ENCODE measurements around the gene PARD3.

The PARD3 gene

DNA sequence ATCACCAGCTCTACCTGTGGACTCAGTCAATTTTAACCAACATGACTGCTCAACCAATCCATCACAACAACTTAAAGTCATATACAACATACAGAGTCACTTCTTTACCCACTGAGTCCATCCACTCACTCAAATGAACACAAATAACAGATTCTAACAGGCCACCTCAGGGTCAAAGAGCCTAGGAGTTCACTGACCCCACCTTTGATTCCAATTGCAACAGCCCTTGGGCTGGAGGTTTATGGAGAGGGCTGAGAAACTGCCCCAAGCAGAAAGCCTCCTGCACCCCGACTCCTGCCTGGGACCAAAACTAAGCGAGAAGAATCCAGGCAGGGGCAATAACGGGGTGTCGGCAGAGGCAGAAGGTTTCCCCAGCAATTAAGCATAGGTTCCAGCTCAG lies 263.8 kb downstream of the PARD3 start:
- DNase-seq (ENCODE audit: insufficient read length, low spot score) = no peak
- no peak for FAIRE-seq

DNA sequence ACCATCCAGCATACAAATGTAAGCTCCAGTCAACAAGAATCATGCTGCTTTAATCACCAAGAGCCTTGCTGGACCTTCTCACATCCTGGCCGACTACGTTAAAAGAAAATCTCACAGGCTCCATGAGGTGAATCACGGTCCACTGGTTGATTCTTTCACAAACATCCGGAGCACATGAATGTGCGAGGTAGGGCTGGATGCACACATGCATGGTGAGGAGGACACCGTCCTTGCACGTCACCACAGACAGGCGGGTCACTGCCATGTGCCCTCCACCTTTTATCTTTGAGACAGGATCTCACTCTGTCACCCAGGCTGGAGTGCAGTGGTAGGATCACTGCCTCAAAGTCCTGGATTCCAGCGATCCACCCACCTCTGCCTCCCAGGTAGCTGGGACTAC lies 265.1 kb downstream of the PARD3 start:
- DNase-seq (ENCODE audit: insufficient read length, low spot score) (no peak), FAIRE-seq (no peak)

DNA sequence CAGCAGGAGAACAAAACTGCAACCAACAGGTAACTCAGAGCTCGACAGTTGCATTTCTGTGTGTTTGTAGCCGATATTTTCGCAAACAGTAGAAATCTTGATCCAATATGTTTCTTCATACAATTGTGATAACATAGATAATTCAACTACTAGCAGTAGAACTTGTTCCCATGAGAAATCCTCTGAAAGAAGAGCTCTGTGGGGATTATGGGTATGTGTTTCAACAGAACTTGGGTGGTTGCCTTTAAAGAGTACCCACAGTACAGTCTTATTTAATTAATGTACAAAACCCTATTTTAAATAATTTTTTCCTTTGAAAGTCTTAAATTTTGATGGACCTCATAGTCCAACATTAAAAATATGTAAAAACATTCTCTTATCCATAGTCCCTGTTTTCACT lies 266.1 kb downstream of the PARD3 start:
- DNase-seq (ENCODE audit: insufficient read length, low spot score) = no peak
- no peak for FAIRE-seq

DNA sequence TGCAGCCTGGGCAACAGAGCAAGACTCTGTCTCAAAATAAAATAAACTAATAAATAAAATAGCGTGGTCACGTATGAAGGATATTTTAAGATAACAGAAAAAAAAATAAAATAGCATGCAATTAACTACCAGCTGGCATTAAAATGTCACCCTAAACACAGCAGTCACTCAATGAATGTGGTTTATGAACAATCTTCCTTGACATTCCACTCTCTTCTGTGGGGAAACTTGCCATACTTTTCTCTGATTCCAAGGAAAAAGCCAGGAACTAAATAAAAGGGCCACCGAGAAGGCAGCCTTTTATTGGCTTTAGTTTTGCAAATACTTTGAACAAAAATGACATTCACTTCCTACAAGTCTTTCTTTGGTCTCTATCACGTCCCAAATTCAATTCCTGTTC lies 266.6 kb downstream of the PARD3 start:
- DNase-seq (ENCODE audit: insufficient read length, low spot score) (no peak), FAIRE-seq (no peak)

DNA sequence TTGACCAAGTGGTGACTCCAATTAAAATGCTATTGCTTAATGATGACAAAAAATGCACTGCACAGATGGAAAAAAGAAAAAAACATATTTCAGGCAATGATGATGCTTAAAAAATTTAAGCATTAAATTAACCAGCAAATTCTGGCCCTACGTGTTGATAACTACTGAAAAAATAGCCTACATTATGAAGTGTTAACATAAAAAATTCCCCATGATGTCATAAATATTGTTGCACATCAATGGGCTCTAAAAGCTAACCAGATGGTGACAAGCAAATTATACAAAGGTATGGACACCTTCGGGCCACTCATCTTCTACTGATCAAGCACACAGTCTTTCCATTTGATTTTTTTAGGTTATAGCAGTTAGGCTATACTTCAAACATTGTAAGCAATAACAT lies 267.4 kb downstream of the PARD3 start:
- FAIRE-seq = peak; percentile 33
- DNase-seq (ENCODE audit: insufficient read length, low spot score) = no peak

DNA sequence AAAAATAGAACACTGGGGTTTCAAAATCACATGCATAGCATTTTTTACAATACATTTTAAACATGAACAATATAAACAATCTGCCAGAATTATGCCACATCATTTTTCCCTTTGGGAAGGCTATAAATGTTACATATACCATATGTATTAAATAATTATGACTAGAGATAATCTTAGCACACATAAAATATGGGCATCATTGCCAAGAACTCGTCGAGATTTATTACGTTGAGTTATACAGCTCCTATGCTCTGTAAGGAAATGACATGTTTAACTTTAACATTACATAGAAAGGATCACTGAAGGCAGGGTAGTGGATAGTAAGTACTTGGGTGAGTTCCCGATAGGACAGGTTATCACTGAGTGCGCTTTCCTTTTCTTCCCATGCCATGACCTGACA lies 267.8 kb downstream of the PARD3 start:
- no peak for FAIRE-seq

DNA sequence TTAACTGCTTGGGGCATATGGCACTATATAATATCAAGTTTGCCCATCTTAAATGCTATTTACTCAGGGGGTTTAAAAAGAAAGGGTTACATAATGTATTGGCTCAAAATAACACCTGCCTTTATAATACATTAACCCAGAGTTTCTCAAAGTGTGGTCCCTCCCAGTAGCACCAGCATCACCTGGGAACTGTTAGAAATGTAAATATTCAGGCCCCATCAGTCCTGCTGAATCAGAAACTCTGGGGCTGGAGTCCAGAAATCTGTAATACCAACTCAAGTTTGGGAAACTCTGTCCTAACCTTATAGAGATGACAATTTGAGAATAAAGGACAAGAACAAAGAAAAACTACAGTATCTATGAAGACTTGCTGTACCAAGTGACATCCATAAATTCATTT lies 270.7 kb downstream of the PARD3 start:
- peak; percentile 42 for FAIRE-seq
- DNase-seq (ENCODE audit: insufficient read length, low spot score) = no peak

More for the DNA sequence above, 267.8 kb downstream of the PARD3 start:
- DNase-seq (ENCODE audit: insufficient read length, low spot score) = no peak

DNA sequence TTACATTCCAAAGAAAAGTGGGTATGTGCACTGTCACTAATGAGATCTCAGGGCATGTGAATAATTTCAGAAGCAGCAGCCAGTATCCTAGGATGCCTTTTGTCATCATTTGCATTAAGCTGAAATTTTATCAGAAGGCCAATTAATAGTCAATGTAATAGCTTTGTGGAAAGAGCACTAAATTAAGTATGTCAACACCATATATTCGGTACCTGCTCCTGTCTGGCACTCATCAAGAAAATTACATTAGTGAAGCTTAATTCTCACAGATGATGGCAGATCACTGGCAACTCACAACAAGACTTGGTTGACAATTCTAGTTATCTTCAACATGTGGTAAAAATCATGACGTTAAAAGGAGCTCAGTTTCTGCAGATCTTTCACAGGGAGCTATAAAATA lies 271.4 kb downstream of the PARD3 start:
- DNase-seq (ENCODE audit: insufficient read length, low spot score) = no peak
- FAIRE-seq = no peak

DNA sequence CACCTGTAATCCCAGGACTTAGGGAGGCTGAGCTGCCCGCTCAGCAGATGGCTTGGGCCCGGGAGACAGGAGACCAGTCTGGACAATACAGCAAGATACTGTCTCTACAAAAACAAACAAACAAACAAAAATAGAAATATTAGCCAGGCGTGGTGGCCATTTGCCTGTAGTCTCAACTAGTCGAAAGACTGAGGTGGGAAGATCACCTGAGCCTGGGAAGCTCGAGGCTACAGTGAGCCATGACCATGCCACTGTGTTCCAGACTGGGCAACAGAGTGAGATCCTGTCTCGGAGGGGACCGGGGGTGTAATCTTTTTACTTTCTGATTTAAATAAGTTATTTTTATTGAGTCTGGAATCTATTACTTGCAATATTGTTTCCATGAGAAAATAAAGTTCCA lies 274.6 kb downstream of the PARD3 start:
- FAIRE-seq (no peak), DNase-seq (ENCODE audit: insufficient read length, low spot score) (no peak)

DNA sequence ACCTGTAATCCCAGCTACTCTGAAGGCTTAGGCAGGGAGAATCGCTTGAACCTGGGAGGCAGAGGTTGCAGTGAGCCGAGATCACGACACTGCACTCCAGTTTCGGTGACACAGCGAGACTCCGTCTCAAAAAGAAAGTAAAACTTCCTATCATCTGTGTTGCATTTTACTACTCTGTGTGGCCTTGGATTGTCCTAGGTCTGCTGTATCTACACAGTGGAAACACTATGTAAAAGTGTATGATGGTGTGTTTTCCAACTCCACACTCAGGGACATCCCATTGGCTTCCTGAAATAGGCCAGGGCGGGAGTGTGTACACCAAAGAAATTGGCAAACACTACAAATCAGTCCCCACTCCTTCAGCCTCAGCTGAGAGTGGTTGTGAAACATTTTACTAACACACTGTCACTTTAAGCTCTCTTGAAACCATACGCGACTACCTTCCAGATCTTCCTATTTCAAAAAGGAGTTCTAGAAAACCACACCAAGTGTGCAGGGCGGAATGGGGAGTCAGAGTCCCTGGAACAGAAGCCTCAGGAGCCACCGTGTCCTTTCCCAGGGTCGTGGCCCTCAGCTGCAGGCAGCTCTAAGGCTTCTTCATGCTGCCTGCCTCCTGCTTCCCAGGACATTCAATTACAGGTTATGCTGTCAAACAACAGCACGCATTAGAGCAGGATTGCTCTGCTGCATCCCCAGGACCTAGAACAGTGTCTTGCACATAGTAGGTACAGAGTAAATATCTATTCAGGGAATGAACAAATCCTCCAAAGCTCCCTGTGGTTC lies 275.4 kb downstream of the PARD3 start:
- FAIRE-seq (peak; percentile 54), DNase-seq (ENCODE audit: insufficient read length, low spot score) (no peak)

DNA sequence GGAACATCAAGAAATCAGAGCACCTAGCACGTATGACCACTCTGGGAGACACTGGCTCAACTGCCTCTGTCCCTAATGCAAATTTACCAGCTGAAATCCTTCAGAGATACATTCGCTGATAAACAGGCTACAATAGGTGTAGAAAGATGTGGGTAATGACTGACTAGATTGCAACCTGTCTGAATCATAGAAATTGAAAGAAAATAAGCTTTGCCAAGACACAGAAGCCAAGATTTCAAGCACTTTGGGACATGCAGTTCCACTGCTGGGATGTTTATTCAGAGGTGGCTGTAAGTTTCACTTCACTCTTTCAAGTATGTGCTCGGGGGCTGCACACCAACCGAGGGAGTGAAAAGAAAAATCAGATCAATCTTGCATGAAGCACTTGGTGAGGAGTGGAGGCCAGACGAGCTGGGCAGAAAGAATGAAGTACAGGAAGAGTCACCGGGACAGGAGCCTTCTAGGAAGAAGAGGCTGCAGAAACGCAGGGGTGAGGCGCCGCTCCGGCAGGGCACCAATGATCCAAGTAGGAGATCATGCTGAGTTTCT lies 276.7 kb downstream of the PARD3 start:
- DNase-seq (ENCODE audit: insufficient read length, low spot score) = peak; percentile 3
- peak; percentile 92 for FAIRE-seq

DNA sequence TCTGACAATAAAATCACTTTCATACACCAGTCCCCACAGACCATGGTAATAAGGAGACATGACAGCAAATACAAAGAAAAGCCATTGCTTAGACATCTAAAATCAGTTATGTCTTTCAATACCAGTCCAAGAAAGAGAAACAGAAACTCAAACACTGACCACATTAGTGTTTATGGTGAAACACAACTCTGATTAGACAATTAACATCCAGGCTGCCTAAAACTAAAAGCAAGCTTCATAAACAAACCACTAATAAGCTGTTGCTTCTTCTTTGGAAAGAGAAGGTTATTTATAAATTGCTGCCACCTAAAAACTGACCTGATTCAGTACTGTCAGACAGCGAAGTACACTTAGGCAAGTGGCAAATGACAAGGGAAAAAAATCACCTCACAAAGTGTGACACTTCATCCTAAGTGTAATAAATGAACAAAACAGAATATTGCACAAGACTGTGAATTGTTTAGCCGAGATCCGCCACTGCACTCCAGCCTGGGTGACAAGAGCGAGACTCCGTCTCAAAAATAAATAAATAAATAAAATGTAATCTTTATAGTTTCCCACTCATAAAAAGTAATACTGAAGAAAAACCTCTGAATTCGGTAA lies 277.4 kb downstream of the PARD3 start:
- peak; percentile 93 for FAIRE-seq
- DNase-seq (ENCODE audit: insufficient read length, low spot score) = peak; percentile 20

DNA sequence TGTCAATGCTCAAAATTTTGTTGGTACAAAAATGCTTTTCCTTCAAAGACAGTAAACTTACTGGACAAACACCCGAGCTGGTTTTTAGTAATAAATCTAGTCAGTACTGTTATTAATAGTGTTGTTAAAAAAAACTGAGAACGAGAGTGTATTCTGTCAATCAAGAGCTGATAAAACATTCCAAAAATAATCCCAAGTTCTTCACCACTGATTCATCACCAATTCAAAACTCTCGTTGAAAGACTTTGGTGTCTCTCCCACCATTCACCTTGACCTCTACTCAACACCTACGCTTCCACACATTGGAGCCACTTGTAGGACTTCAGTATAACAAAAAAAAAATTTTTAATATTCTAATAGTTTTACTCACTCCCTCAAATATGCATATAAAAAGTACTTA lies 279.2 kb downstream of the PARD3 start:
- FAIRE-seq (no peak), DNase-seq (ENCODE audit: insufficient read length, low spot score) (no peak)

DNA sequence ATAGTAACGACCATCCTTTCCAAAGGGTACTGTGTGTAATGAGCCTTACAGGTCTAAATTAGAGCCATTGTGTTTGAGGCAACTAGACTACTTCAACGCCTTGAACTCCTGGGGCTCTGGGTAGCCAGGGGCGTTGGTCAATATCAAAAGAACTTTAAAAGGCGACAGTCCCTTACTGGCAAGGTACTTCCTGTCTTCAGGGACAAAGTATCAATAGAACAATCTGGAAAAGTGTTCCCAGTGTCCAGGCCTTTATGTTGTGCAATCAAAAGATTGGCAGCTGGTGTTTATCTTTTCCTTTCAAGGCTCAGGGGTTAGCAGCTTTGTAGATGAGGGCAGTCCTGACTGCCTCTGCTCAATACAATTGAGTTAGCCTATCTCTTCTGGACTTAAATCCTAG lies 284.3 kb downstream of the PARD3 start:
- FAIRE-seq = no peak
- no peak for DNase-seq (ENCODE audit: insufficient read length, low spot score)

DNA sequence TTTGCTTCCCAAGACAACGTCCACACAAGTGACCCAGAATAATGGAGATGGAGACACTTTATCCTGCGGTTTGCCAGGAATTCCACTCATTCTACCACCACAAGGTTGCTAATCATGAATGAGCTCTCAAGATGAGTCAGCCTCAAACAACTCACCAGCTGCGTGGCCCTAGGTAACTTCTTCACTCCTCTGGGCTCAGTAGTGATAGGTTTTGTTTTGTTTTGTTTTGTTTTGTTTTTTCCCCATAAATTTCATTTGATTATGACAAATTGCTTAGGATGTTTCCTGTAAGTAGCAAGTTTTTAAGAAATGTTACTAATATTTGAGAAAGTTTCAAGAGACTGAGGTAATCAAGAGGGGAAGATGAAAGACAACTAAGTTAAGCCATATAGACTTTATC lies 286.8 kb downstream of the PARD3 start:
- peak; percentile 86 for FAIRE-seq
- DNase-seq (ENCODE audit: insufficient read length, low spot score) = no peak

DNA sequence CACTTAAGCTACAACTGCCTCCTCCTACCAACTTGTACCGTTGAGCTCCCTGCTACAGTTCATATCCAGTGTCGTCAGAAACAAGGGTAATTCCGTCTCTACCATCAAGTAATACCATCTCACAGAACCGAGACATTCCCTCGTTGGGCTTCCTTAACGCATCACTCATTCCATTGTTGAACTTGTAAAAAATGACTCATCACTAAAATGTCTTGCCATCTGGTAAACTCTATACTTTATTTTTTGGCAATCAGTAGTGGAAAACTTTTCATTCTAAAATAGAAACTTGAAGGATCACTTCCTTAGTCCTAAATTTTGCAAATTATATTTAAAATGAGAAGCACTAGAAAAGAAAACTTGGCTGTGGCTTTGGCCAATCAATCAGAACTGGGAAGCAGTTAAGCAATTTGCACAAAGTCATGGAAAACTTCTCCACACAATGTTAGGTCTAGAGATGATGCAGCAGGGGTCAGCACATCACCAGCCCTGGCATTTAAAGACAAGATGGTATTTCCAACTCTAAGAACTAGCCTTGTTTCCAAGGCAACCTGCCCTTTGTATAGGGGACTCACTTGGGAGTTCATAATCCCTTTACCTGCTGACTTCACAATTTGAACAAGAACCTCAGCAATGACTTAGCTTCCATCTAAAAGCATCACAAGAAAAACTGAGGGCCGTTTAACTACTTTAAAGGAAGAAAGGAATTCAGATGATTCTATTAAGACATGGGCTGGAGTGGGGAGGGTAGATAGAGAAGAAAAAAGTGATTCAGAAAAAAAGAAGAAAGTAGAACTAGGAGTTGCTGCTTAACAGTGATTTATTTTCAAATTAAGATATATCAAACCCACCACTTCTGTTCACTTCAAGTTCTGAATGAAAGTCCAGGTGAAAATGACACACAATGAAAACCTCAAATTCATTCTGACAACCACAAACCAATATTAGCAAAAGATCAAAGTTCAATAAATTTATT lies 288.1 kb downstream of the PARD3 start:
- FAIRE-seq (peak; percentile 67), DNase-seq (ENCODE audit: insufficient read length, low spot score) (no peak)

DNA sequence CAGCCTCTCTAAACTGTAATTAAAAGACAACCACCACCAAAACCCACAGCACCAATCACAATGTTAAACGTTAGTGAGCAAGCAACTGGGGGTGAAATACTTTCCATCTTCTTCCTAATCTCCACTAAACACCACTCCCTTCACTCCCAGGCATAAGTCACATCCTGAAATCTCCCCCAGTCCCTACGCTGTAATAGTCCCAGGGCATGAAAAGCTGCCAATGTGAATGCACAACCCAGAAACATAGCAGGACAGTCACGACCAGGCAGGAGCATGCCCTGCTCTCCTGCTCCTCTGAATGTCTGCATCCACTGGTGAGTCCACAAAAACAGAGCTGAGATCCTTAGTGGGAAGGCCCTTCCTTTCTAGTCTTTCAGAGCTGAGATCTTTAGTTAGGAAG lies 288.9 kb downstream of the PARD3 start:
- no peak for DNase-seq (ENCODE audit: insufficient read length, low spot score)
- FAIRE-seq = no peak

DNA sequence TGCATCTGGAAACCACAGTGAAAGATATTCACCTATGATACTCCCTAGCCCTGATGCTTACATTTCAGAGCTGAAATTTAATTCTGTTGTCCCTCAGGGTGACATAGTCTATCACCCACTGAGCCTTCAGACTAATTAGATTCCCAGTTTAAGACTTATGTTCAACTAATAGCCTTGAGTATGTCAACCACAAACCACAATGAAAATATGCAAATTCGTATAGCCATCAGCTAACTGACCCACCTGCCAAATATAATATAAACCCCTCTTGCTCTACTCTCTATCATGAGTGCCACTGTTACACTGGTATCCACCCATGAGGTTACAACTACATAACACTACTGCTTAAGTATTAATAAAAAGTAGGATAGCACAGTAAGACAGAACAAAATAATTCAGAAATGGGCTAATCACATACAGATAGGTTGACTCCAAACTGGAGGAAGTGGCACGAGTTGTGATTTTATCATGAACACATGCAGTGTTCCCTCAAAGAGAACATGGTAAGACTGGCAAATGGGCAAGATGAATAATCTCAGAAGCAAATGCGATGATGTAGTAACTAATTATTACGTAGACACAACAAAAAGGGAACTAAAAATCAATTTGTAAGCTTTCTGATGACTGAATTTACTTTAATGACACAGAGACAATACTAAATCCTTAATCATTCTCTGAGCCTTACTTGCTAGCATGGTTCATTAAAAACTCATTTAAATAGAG lies 290.6 kb downstream of the PARD3 start:
- FAIRE-seq = peak; percentile 28
- no peak for DNase-seq (ENCODE audit: insufficient read length, low spot score)

DNA sequence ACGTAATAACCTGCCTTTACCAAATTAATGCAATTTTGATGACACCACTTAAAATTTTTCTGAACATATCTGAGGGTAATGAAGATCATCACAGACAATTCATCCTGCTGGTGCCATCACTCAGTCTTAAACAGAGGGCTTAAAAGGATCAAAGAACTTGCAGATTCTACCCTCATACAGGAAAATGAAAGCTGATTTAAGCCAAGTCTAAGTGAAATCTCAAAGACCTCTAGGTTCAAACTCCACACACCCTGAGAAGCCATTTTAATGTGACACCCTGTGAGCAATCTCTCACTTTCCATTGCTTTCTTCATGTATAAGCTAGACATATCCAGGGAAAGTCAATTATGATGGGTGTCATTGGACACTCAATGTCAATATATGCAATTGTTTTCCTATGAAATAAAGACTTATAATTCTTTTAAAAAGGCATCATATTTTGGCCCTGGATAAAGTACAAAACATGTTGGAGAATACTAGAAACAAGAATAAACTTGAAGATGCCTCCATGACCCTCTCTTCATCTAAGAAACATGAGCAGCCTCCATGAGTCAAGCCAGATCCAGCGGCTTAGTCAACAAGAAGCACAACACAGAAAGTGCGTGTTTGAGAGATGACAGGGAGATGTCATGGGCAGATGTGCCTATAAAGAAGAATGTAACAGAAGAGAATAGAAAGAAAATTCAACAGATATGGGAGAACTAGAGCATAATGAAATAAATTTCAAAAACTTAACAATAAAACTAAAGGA lies 291.9 kb downstream of the PARD3 start:
- no peak for DNase-seq (ENCODE audit: insufficient read length, low spot score)
- FAIRE-seq = peak; percentile 70

DNA sequence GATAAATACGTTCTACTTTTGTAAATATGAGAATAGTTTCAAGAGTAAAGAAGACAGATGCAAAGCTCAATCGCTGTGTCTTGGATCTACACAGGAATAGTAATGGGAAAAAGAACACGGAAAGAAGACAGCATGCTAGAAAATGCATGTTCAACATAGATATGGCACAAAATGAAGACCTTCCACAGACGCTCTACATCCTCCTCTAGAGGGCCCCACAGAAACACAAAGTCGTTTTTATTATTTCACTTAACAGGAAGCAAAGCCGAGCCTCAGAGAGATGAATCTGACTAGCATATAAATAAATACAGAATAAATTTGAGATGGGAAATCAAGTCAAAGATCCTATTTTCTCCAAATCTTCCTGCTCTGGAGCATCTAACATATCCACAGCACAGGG lies 292.6 kb downstream of the PARD3 start:
- FAIRE-seq (peak; percentile 95), DNase-seq (ENCODE audit: insufficient read length, low spot score) (no peak)
